ENCODE data around the gene ZNF354C. TPM values are rescaled to one million over a fixed set of nuclear protein-coding genes. Genes with fewer than 3 reads are reported as not detected.

ZNF354C gene
- total and polyA plus RNA-seq, 2 of the 4 experiments (the other 2 are of a cell fraction), result 1.9 to 5.6 TPM

- no peak overlapping the region for H4K91ac ChIP-seq (ENCODE audit: insufficient read depth, low read depth, low read length)
- intact Hi-C loops (cut with micrococcal nuclease), result no loop called here
- POLR2A ChIA-PET (ENCODE audit: unreplicated experiment), result no interaction called here
- peaks cover 51% of the 10 kb centered on the region for H3K36me3 ChIP-seq (ENCODE audit: control insufficient read depth, insufficient read depth, low read length)
- no peak overlapping the region for H2BK5ac ChIP-seq (ENCODE audit: low read depth, low read length, poor library complexity, severe bottlenecking)
- no peak overlapping the region for H4K5ac ChIP-seq (ENCODE audit: low read depth, low read length)
- H3K23ac ChIP-seq (ENCODE audit: low read depth, low read length), result no peak overlapping the region
- no peak overlapping the region for H3K4ac ChIP-seq (ENCODE audit: low read depth, low read length)
- WGBS, 2 experiments (ENCODE audit: extremely low coverage in 2 of 2, insufficient read length in 1 of 2), result 89% methylated on average over 14 of the region's 25 CpGs; no CpG with 5 or more reads in 1 of the 2 experiments
- H3K79me1 ChIP-seq (ENCODE audit: low read depth in 1 of 2, low read length in 2 of 2), result no peaks in the 10 kb centered on the region
- CTCF ChIA-PET, result interaction anchor here (0.6 kb wide), 1 partner anchor 18 kb away, joined by 4 read pairs; no protein-coding TSS in a partner anchor
- dilution Hi-C loops (cut with HindIII; ENCODE audit: low sequenced_read_pairs, unreplicated experiment), result no loop called here
- no peak overlapping the region for H3K56ac ChIP-seq (ENCODE audit: extremely low read depth, insufficient read depth, low read length)
- no peaks in the 10 kb centered on the region; the same call in 1 of the 2 replicates for H3K9me3 ChIP-seq (ENCODE audit: control insufficient read depth, insufficient read depth, low read length)
- H3K4me3 ChIP-seq (ENCODE audit: insufficient read depth, low read depth, low read length), result no peak overlapping the region
- H4K20me1 ChIP-seq (ENCODE audit: insufficient read depth, low read length), result no peaks in the 10 kb centered on the region
- H2AFZ ChIP-seq (replicated peaks; ENCODE audit: low read length, poor library complexity), result no peak overlapping the region
- TF ChIP-seq MAFK (IDR thresholded peaks at IDR 0.05; ENCODE audit: low read depth, low read length) (no peak), POLR2A (IDR thresholded peaks at IDR 0.05; ENCODE audit: low read depth, low read length) (no peak), MXI1 (IDR thresholded peaks at IDR 0.05; ENCODE audit: borderline replicate concordance, low read depth, low read length) (no peak), USF2 (IDR thresholded peaks at IDR 0.05; ENCODE audit: low read depth, low read length) (no peak), SMC3 (IDR thresholded peaks at IDR 0.05; ENCODE audit: low read depth, low read length) (no peak), CHD1 (IDR thresholded peaks at IDR 0.05; ENCODE audit: low read depth, low read length) (no peak)
- no peak overlapping the region for H4K8ac ChIP-seq (ENCODE audit: low read depth in 2 of 2, low read length in 2 of 2)
- no peak overlapping the region for H2BK120ac ChIP-seq (ENCODE audit: low read depth, low read length)
- DNase-seq (no peak), ATAC-seq (ENCODE audit: low read depth) (no peak)
- no peak overlapping the region for H2BK15ac ChIP-seq (ENCODE audit: low read depth, low read length)
- BruUV-seq (replicated peaks), result no TSS peak
- no peak overlapping the region for H3K9ac ChIP-seq (ENCODE audit: low read depth, low read length)
- H3K9me1 ChIP-seq (ENCODE audit: insufficient read depth, low read length), result no peaks in the 10 kb centered on the region
- H3K27me3 ChIP-seq (ENCODE audit: control insufficient read depth, insufficient read depth, low read length), result no peaks in the 10 kb centered on the region
- H2AK5ac ChIP-seq (ENCODE audit: low read depth, low read length), result no peak overlapping the region
- no peak overlapping the region for H3K4me2 ChIP-seq (ENCODE audit: low read depth, low read length)
- no peaks in the 10 kb centered on the region for H3K4me1 ChIP-seq (ENCODE audit: control insufficient read depth, insufficient read depth, low read length)
- H3K14ac ChIP-seq (replicated peaks; ENCODE audit: low read depth, low read length), result no peak overlapping the region
- H3K18ac ChIP-seq (ENCODE audit: low read depth, low read length), result no peak overlapping the region
- H3K27ac ChIP-seq (ENCODE audit: insufficient read depth, low read length), result no peak overlapping the region
- no peak overlapping the region for H2BK20ac ChIP-seq (ENCODE audit: low read depth, low read length)
- in situ Hi-C loops (cut with MboI; ENCODE audit: low sequenced_read_pairs), result no loop called here
- no peak overlapping the region for H2AK9ac ChIP-seq (replicated peaks; ENCODE audit: low read depth, low read length, poor library complexity)
Observed at GRCh38 chr5:179125789-179126505, 65.8 kb downstream of the ZNF354C start.
